ENCODE measurements around the gene CERS1.

Gene CERS1

GRCh38 chr19:18870531-18871172 is 25.3 kb downstream of the CERS1 start:
- no peak for DNase-seq

GRCh38 chr19:18869781-18870530 is 26.0 kb downstream of the CERS1 start:
- DNase-seq: no peak

- no peak for DNase-seq
These were observed 26.8 kb downstream of the CERS1 start for GRCh38 chr19:18869023-18869618.

GRCh38 chr19:18868380-18869022 is 27.5 kb downstream of the CERS1 start:
- no peak for DNase-seq

GRCh38 chr19:18867751-18868150 is 28.2 kb downstream of the CERS1 start:
- no peak for DNase-seq

GRCh38 chr19:18867199-18867598 is 28.8 kb downstream of the CERS1 start:
- no peak for DNase-seq

GRCh38 chr19:18866800-18867123 is 29.2 kb downstream of the CERS1 start:
- DNase-seq: no peak

GRCh38 chr19:18865973-18866799 is 29.8 kb downstream of the CERS1 start:
- peak; percentile 19 for DNase-seq

- no peak for DNase-seq
These were observed 30.6 kb downstream of the CERS1 start for GRCh38 chr19:18865106-18865972.

GRCh38 chr19:18863843-18864362 is 32.1 kb downstream of the CERS1 start:
- DNase-seq: no peak

- no peak for DNase-seq
These were observed 32.7 kb downstream of the CERS1 start for GRCh38 chr19:18862976-18863842.

GRCh38 chr19:18861917-18862316 is 34.0 kb downstream of the CERS1 start:
- DNase-seq: no peak

GRCh38 chr19:18861235-18861634 is 34.7 kb downstream of the CERS1 start:
- DNase-seq: no peak

GRCh38 chr19:18860725-18861124 is 35.2 kb downstream of the CERS1 start:
- no peak for DNase-seq

GRCh38 chr19:18860302-18860700 is 35.7 kb downstream of the CERS1 start:
- DNase-seq: no peak

GRCh38 chr19:18859676-18860301 is 36.2 kb downstream of the CERS1 start:
- no peak for DNase-seq

- DNase-seq: no peak
These were observed 36.9 kb downstream of the CERS1 start for GRCh38 chr19:18858906-18859646.

GRCh38 chr19:18857223-18857622 is 38.7 kb downstream of the CERS1 start:
- DNase-seq: no peak

- peak; percentile 17 for DNase-seq
These were observed 39.4 kb downstream of the CERS1 start for GRCh38 chr19:18856385-18857126.

All from NCI-H226 (cell line).